MG63 (cell line): Measurements from ENCODE around the gene MITF. TPM values are rescaled to one million over a fixed set of nuclear protein-coding genes. Genes with fewer than 3 reads are reported as not detected.
A peak's percentile ranks its signal among the peaks of the same experiment; 100 is the strongest.

Experiments used
- DNase-seq: peaks from one replicate; pipeline ENCODE4 v3.0.0-alpha.2; 2020
- H3K27me3 ChIP-seq: fragments of 250-450 bp; sonication (Bioruptor Pico); 2 replicates; pipeline ENCODE4 v1.5.1; 2020; ENCODE audit warnings: mild to moderate bottlenecking, moderate library complexity
- H3K36me3 ChIP-seq: fragments of 250-450 bp; sonication (Bioruptor Pico); 2 replicates; pipeline ENCODE4 v1.5.1; 2020; ENCODE audit warnings: mild to moderate bottlenecking, moderate library complexity
- H3K4me3 ChIP-seq: fragments of 250-450 bp; sonication (Bioruptor Pico); 2 replicates; pipeline ENCODE4 v1.5.1; 2020; ENCODE audit warnings: mild to moderate bottlenecking, moderate library complexity
- H3K9me3 ChIP-seq: fragments of 250-450 bp; sonication (Bioruptor Pico); 2 replicates; pipeline ENCODE4 v1.5.1; 2020; ENCODE audit warnings: mild to moderate bottlenecking, moderate library complexity
- total RNA-seq: library from RNA; depleted of rRNA; stranded (reverse); fragments of >200 nt; shearing (Covaris generic); gene quantifications from 2 replicates; pipeline ENCODE4 v1.2.3, GENCODE V29; 2014; ENCODE audit warnings: low replicate concordance; rRNA removed

Gene MITF, protein sequence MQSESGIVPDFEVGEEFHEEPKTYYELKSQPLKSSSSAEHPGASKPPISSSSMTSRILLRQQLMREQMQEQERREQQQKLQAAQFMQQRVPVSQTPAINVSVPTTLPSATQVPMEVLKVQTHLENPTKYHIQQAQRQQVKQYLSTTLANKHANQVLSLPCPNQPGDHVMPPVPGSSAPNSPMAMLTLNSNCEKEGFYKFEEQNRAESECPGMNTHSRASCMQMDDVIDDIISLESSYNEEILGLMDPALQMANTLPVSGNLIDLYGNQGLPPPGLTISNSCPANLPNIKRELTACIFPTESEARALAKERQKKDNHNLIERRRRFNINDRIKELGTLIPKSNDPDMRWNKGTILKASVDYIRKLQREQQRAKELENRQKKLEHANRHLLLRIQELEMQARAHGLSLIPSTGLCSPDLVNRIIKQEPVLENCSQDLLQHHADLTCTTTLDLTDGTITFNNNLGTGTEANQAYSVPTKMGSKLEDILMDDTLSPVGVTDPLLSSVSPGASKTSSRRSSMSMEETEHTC
- total RNA-seq = 4.7 and 9.0 TPM in 2 replicates

DNA sequence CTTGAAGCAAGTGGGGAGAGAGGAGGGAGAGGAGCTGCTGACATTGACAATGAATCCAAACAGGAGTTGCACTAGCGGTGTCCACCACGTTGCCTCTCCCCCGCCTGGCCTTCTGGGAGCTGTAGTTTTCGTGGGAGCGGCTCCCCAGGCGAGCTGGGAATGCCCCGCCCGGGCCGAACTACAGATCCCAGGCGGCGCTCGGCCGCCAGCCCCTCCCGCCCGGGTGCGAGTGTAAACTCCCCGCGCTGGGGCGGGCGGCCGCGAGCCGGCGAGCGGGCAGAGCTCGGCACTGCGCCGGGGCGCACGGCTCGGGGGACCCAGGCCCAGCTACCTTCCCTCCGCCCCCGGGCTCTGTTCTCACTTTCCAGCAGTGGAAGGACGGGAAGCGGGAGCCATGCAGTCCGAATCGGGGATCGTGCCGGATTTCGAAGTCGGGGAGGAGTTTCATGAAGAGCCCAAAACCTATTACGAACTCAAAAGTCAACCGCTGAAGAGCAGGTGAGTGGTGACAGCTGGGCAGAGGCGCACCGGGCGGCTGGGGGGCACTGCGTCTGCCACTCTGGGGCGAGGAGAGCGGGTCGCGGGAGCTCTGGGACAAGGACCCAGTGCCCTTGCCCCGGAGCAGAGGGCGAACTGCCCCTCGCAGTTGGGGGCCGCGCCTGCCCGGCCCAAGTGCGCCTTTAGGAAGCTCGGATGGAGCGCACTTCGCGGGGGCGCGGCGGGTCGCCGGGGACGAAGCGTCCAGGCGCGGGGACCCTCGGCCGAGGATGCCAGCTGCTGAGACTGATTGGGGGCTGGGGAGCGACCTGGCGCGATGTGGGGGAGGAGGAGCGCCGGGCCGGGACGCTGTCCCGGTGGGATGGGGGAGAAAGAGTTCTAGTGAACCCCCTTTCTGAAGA lies at the start of gene MITF:
TSS of gene MITF (plus strand) at position 261 of the 899 bp plus-strand sequence. CDS start at position 395, 134 bp downstream.
- H3K36me3 ChIP-seq = no peaks in the 10 kb centered on the region
- peak; percentile 90 for DNase-seq
- no peaks in the 10 kb centered on the region for H3K27me3 ChIP-seq
- H3K9me3 ChIP-seq = no peaks in the 10 kb centered on the region
- peak within 1 kb of the TSS; percentile 75 for H3K4me3 ChIP-seq

DNA sequence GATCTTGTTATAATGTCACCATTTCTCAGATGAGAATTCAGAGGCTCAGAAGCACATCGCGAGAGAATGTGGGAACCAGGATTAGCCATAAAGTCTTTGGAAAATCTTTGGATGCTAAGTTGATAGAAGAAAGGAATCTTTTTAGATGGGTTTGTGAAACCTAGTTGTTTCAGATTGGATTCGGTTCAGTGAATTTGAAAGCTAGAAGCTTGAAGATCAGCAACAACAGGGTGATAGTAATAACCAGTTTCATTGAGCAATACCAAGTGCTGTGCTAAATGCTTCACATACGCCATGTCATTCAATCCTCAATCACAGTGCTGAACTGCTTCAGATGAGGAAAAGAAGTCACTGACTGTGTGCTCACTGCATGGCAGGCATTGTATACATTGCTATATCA lies 47.4 kb upstream of the MITF start:
- H3K4me3 ChIP-seq = no peak overlapping the region
- H3K27me3 ChIP-seq = no peaks in the 10 kb centered on the region
- H3K9me3 ChIP-seq = no peaks in the 10 kb centered on the region
- DNase-seq = no peak
- H3K36me3 ChIP-seq = no peaks in the 10 kb centered on the region

DNA sequence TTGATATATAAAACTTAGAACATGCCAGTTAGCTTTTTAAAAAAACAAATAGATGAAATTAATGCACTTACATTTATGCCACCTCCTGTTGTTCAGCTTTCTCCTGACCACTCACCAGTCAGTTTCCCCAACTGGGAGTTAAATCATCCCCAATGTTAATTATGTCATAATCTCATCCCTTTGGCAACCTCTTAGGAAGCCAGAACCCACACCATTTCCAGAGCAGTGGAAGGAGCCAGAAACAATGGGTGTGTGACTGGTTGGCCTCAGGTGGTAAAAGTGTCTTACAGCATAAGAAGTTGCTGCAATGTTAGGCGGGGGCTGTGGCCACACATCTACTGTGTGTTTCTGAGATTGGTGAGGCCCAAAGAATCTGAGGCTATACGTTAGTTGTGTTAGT lies 46.5 kb upstream of the MITF start:
- Histone ChIP-seq H3K27me3 (no peaks in the 10 kb centered on the region), H3K36me3 (no peaks in the 10 kb centered on the region), H3K9me3 (no peaks in the 10 kb centered on the region), H3K4me3 (no peak overlapping the region)
- DNase-seq = no peak

DNA sequence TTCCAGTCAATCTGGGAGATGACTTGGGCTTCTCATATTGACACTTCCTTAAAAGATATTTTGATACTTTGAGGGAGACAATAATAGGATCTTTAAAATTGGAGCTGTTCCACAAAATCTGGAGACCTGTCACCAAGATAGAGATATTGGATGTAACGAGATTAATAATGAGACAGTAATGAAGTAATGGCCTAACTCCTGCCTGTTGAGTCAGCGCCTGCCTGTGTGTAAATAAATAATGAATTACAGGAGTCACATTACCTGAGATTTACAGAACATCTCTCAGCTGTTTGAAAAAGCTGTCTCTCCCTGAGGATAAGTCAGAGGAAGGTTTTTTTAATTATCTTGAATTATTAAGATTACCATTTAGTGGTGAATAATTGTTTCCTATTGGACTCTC lies 43.8 kb upstream of the MITF start:
- DNase-seq = no peak
- Histone ChIP-seq H3K4me3 (no peak overlapping the region), H3K36me3 (no peaks in the 10 kb centered on the region), H3K9me3 (no peaks in the 10 kb centered on the region), H3K27me3 (no peaks in the 10 kb centered on the region)

DNA sequence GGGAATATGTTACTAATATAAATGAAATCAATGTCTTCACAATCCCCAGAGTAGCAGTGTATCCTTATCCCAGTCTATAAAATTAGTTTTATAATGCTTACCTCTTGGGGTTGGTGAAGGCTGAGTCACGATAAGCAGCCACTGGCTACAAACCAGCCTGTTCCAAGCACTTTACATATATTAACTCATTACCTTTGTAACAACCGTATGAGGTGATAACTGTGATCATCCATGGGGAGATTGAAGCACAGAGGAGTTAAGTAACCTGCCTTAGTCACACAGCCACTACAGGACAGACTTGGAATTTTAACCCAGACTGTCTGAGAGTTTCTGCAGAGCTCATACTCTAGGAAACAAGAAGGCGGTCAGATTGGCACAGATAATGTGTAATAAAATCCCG lies 43.3 kb upstream of the MITF start:
- H3K27me3 ChIP-seq = no peaks in the 10 kb centered on the region
- H3K9me3 ChIP-seq = no peaks in the 10 kb centered on the region
- no peak overlapping the region for H3K4me3 ChIP-seq
- no peaks in the 10 kb centered on the region for H3K36me3 ChIP-seq
- DNase-seq = no peak

DNA sequence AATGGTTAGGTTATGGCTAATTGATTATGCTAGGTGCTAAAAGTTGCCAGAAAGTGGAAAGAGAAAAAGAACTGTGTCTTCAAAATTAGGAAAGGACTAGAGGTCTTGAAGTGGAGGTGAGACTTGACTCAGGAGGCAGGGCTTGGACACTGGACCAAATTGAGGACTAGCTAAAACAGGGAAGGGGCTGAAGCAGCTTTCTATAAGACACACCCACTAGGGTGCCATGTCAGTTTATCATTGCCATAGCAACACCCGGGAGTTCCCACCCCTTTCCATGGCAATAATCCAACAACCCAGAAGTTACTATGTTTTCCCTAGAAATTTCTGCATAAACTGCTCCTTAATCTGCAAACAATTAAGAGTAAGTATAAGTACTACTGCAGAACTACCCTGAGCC lies 42.9 kb upstream of the MITF start:
- H3K27me3 ChIP-seq = no peaks in the 10 kb centered on the region
- no peaks in the 10 kb centered on the region for H3K9me3 ChIP-seq
- no peak for DNase-seq
- no peaks in the 10 kb centered on the region for H3K36me3 ChIP-seq
- H3K4me3 ChIP-seq = no peak overlapping the region

DNA sequence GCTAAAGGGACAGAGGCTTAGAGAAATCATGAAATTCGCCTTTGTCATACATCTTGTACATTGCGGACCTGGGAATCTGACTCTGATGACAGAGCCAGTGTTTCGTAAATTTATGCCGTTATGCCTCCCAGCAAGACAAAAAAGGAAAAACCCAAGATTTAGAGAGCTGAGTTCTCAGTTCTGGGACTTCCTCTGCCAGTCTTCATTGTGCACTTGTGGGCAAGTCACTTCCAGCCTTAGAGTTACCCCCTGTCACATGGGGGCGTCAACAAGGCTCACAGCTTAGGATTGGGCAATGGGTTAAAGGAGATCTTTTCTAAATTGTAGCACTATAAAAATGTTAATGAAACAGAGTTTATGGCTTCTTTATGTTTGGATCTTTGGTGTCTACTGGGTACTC lies 41.9 kb upstream of the MITF start:
- DNase-seq = no peak
- H3K4me3 ChIP-seq = no peak overlapping the region
- no peaks in the 10 kb centered on the region for H3K27me3 ChIP-seq
- H3K36me3 ChIP-seq = no peaks in the 10 kb centered on the region
- H3K9me3 ChIP-seq = no peaks in the 10 kb centered on the region

DNA sequence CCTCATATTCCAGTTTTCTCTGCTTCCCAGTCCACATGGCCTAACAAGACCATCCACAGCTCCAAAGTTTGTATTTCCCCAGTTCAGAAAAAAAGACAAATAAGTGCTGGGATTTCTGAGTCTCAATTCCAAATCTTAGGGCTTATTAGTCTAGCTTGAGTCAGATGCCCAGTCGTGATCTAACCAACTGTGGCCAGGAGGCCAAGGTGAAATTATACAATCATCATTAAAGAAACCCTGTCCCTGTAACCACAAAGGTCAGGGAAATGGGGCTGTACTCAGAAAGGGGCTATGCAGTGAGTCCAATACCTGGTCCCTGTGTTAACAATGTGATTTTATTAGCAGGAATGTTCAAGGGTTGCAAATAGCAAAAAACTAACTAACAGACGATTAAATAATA lies 40.5 kb upstream of the MITF start:
- no peaks in the 10 kb centered on the region for H3K27me3 ChIP-seq
- no peak overlapping the region for H3K4me3 ChIP-seq
- H3K9me3 ChIP-seq = no peaks in the 10 kb centered on the region
- H3K36me3 ChIP-seq = no peaks in the 10 kb centered on the region
- DNase-seq = no peak

DNA sequence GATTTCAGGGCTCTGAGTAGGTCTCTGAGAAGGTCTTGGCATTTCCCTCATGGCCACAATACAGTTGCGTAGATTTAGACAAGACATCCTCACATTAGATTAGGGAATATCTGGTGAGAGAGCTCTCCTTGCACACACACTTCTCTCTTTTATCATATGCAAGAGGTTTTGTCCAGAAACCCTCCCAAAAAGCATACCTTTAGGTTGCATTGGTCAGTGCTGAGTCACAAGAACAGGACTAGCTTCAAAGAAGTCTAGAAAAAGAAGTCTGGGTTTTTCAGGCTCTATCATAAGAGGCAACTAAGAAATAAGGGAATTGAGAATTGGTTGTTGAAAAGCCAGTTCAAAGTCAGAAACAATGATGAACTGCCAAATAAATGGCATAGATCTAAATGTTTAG lies 40.1 kb upstream of the MITF start:
- H3K9me3 ChIP-seq = no peaks in the 10 kb centered on the region
- no peak for DNase-seq
- no peaks in the 10 kb centered on the region for H3K27me3 ChIP-seq
- H3K36me3 ChIP-seq = no peaks in the 10 kb centered on the region
- no peak overlapping the region for H3K4me3 ChIP-seq

DNA sequence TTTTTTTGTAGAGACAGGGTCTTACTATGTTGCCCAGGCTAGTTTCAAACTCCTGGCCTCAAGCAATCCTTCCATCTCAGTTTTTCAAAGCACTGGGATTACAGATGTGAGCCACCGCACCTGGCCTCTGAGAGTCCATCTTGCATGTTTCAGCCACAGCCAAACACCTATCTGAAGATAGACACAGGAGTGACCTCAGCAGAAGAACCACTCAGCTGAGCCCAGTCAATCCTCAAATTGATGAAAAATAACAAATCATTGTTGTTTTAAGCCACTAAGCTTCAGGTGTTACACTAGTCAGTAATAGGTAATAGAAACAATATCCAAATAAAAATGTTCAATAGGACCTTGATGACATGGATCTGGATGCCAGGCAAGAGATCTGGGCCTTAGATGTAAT lies 38.3 kb upstream of the MITF start:
- H3K9me3 ChIP-seq = no peaks in the 10 kb centered on the region

DNA sequence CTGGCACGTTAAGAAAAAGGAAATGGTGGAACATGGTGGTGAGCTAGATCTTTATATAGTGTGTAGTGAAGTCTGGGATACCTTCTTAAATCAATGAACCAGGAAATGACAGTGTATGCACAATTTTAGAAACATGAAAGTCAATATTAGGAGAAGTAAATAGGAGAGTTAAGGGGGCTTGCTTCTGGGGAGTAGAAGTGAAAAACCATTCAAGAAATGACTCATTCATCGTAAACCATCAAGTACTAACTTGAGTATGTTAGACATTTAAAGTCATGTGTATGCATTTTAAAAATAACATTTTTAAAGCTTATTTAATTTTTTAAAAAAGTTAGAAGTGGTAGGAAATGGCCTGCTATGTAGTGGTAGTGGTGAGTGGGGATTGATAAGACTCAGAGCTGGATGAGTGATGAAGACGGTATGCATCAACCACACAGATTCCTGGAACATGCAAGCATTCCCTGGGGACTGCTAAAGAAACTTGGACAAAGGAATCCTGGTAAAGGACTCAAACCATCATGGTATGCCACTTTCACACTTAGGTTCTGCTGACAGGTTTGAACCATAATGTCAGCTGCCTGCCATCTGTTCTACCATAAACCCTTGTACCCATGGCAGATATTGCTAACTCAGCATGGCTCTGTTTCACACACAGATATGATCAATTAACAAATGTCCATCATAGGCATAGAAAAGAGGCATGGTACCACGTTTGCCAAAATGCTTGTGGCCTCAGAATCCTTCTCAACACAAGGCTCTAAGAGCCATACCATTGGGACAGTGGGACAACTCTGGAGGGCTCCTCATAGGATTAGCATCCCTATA lies 28.9 kb upstream of the MITF start:
- Histone ChIP-seq H3K36me3 (no peaks in the 10 kb centered on the region), H3K27me3 (no peaks in the 10 kb centered on the region), H3K9me3 (no peaks in the 10 kb centered on the region), H3K4me3 (no peak overlapping the region)
- no peak for DNase-seq

More for the DNA sequence above, 38.3 kb upstream of the MITF start:
- no peak for DNase-seq
- H3K27me3 ChIP-seq = no peaks in the 10 kb centered on the region
- no peak overlapping the region for H3K4me3 ChIP-seq
- H3K36me3 ChIP-seq = no peaks in the 10 kb centered on the region

DNA sequence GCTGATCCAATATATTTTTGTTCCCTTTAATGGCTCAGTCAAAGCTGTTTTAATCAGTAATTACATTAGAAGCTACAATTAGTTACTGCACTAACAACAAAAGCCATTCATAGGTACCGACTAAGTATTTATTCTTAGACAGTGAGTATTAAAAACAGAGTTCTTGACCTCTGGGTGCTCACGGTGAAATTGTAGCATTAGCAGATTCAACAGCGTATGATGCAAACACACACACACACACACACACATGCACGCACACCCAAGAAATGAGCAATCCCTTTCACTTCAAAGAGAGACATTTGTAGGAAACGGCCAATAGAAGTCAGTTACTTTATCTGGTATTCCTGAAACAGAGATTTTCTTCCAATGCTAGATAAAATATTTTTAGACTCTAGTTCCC lies 27.0 kb upstream of the MITF start:
- no peak for DNase-seq
- Histone ChIP-seq H3K9me3 (no peaks in the 10 kb centered on the region), H3K4me3 (no peak overlapping the region), H3K36me3 (no peaks in the 10 kb centered on the region), H3K27me3 (no peaks in the 10 kb centered on the region)

DNA sequence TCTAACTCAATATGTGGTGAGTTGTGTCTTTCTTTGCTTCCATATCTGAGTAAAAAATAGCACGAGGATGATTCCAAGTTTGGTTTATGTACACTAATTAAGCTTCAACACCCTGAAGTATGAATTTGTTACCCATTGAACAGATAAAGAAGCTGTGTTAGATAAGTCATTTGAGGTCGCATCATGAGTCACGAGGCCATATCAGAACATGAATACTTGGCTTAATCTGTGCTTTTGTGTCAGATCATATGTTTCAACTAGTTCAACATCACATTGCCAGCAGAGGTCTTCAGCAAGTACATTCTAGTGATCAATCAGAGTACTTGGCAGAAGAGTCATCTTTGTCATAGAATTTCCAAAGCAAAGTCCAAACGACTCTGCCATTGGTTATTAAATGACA lies 26.3 kb upstream of the MITF start:
- Histone ChIP-seq H3K36me3 (no peaks in the 10 kb centered on the region), H3K9me3 (no peaks in the 10 kb centered on the region), H3K4me3 (no peak overlapping the region), H3K27me3 (no peaks in the 10 kb centered on the region)
- no peak for DNase-seq

DNA sequence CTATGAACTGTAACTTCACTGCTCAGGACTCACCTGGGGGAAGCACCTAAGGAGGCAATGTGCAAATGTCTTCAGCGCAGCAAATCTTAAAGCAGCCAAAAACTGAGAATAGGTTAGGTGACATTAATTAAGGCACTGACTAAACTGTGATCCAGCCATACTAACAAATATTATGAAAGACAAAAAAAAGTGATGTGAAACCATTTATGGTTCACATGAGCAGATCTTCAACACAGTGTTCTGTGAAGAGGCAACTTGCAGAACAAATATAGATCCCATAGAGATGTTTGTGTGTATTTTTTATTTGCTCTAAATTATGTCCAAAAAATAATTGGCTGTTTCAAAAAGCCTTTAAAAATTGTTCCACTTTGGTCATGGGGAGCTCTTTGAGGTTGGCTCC lies 24.1 kb upstream of the MITF start:
- DNase-seq = no peak
- H3K4me3 ChIP-seq = no peak overlapping the region
- H3K36me3 ChIP-seq = no peaks in the 10 kb centered on the region
- no peaks in the 10 kb centered on the region for H3K27me3 ChIP-seq
- no peaks in the 10 kb centered on the region for H3K9me3 ChIP-seq

DNA sequence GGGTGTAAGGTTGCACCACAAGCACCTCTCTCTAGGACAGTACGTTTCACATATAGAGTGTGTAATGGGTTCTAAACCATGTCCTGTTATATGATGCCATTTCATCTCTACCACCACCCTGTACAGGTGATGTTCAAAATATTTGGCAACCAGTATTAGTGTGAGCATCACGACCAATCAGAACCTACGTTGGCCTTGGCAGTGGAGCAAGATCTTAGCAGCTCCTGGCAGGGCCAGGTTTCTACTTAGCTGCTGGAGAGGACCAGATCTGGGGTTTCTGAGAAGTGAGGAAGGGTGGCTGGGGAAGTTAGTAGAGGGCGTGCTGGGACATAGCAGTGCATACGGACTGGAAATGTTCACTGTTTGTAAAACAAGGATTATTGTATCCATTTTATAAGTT lies 23.1 kb upstream of the MITF start:
- Histone ChIP-seq H3K27me3 (no peaks in the 10 kb centered on the region), H3K4me3 (no peak overlapping the region), H3K9me3 (no peaks in the 10 kb centered on the region), H3K36me3 (no peaks in the 10 kb centered on the region)
- peak; percentile 23 for DNase-seq

DNA sequence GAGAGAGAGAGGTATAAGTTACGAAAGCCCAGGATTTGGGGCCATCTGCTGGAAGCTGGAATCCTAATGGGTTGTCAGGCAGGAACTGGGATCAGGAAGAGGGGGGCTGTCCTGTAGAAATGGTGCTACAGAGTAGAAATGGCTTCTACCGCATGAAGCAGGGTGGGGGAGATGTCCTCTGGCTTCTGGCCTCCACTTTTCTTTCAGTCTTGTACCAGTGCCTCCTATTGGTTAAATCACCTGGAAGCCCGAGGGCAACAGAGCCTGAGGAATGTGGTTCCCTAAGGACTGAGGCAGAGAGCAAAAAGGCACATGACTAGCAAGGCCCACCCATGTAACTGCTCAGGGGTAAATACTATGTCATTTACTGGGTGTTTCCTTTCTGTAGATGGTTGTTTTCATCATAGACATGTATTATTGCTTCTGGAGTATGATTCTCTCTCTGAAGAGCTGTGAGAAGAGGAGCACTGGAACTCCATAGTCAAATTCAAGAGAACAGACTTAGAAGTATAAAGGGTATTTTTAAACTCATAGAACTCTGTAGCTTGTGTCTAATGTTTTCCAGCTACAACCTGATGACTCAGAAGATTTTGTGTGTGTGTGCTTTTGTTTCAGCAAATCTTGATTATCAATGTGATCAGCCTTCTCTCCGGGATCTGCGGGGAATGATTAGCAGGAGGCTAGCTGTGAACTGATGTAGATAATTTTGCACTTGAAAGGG lies 20.2 kb upstream of the MITF start:
- H3K36me3 ChIP-seq = no peaks in the 10 kb centered on the region
- no peaks in the 10 kb centered on the region for H3K27me3 ChIP-seq
- H3K9me3 ChIP-seq = no peaks in the 10 kb centered on the region
- no peak overlapping the region for H3K4me3 ChIP-seq
- DNase-seq = no peak
